Activated naive CD8-positive, alpha-beta T cell treated with anti-CD3 and anti-CD28 coated beads, Interleukin-2, amount 50 U/mL, for 16 hours (primary cell): ENCODE data around the gene NXT1.
"Not testable (repeated sequence)": the region's sequence is repeated elsewhere in the genome, so short reads cannot be mapped to it uniquely, and the experiment has no call there.

Experiments
- DNase-seq: peaks from one replicate; pipeline ENCODE4 v3.0.0-alpha.2; 2020; ENCODE audit warnings: low read depth, low spot score

The NXT1 gene

DNA sequence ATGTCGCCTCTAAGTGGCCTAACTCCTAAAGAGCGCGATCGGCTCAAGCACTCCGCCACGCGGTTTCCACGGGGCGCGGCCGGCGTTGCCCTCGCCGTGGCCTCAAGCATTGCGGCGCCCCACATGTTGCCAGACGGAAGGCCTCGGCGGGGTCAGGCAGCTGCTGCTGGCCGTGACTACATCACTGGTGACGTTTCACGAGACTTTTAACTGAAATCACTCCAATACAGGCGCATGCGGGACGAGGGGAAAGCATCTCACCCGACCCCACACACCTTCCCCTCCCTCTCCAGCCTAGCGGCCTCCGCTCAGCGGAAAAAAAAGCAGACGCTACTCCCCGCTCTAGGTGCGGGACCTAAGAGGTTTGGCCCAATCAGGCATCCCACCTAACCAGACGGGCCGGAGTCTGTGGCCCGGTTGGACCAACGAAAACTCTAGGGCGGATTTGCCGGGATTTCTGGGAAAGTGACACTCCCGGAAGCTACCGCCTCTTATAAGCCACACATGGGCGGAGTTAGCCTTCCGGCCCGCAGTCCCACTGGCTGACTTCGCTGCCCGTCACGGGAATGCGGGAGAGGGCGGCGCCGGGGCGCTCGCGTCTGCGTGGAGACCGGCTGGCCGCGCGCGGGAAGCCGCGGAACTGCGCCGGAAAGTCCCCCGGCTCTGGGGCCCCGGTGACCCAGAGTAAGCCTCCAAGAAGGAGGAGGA, at the start of gene NXT1:
Gene NXT1 (plus strand): TSS at position 596 of the 708 bp plus-strand sequence. CDS start 3,251 bp downstream, outside the sequence.
- peak; percentile 91 for DNase-seq

DNA sequence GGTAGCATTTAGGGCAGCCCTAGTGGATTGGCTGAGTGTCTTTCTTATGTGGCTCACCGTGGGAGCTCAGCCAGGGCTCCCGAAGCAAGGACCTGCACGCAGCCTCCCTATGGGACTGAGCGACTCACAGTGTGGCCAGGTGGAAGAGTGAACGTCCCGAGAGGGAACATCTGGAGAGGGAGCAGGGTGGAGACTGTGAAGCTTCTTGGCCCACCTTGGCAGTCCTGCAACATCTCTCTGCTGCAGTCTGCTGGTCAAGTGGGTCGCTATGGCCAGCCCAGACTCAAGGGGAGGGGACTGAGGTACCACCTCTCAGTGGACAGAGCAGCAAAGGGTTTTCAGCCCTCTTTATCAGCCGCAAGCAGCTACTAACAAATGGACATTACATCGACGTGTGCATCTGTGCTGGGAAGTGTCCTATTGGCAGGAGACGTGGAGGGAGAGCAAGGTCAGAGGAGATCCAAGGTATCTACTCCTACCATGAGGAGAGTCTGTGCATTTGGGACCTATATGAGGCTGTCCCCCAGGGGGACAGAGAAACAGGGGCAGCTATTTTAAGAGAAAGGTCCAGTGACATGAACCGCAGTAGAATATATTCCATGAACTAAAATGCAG, 49.0 kb upstream of the NXT1 start:
- no peak for DNase-seq

DNA sequence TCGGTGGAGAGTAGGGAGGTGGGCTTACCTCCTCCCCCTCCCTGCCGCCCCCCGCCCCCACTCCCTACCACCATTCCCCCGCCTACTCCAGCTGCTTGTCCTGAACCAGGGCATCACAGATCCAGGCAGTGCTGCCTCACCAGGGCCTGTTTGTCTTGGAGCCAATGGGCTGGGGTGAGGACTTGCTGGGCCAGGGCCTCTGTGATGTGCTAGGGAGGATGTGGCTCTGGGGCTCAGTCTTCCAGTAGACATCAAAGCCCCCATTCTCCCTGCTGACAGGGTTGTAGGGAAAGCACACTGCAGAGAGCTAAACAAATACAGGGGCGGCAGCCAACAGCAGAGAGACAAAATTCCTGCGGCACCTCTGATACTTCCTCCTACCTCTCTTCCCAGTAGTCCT, 48.2 kb upstream of the NXT1 start:
- DNase-seq, result no peak

- DNase-seq, result no peak
These were observed 47.8 kb upstream of the NXT1 start for GRCh38 chr20:23302801-23303200.

GRCh38 chr20:23303325-23304102, 47.1 kb upstream of the NXT1 start:
- no peak for DNase-seq

GRCh38 chr20:23304616-23305015, 46.0 kb upstream of the NXT1 start:
- DNase-seq, result no peak

DNA sequence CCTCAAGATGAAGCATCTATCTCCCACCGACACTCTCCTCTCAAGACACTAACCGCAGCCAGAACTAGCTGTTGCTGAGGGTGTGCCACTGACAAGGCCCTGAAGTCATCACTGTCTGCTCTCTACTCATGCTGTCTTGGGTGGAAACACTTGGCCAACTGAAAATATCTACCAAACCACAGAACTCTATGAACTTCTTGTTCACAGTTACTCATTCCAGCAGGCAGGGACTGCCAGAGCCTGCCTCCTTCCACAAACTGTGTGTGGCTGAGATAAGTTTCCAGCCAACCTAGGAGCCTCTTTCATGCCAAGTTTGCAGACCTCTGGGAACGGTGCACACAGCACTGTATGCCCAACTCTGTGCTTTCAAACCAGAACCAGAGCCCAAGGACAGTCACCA, 45.5 kb upstream of the NXT1 start:
- no peak for DNase-seq

DNA sequence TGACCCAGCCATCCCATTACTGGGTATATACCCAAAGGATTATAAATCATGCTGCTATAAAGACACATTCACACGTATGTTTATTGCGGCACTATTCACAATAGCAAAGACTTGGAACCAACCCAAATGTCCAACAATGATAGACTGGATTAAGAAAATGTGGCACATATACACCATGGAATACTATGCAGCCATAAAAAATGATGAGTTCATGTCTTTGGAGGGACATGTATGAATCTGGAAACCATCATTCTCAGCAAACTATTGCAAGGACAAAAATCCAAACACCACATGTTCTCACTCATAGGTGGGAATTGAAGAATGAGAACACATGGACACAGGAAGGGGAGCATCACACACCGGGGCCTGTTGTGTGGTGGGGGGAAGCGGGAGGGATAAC, 43.2 kb upstream of the NXT1 start:
- DNase-seq, result not testable (repeated sequence)

DNA sequence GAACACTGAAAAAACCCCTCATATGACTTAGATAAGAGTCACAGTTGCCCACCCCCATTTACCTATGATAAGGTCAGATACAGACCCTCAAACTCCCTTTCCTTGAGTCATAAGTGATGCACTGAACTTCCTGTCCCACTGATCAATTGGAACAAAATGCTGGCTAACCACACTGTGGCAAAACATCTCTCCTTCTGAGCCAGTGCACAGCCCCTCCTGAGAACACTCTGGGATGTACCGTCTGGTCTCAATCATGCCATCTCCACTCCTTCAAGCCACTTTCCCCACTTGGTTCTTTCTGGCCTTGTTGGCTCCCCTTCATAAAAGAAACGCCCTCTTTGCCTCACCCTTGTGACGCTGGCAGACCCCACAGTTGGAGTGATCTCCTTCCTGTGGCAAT, 42.6 kb upstream of the NXT1 start:
- no peak for DNase-seq

DNA sequence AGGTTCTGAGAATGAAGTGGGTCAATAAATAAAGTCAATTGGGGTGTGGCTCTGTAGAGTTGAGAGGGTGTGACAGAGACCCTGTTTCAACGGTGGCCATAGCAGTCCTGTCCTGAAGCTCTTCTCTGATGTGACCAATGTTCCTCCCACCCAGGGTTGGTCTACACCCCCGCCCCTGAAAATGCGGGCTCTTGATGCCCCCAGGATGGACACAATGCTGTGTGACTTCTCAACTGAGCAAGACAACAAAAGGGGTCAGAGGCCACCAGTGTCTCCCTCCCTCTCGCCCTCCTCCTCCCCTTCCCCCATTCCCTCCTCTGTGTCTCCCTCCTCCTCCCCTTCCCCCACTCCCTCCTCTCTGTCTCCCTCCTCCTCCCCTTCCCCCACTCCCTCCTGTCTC, 41.7 kb upstream of the NXT1 start:
- no peak for DNase-seq

GRCh38 chr20:23309781-23310180, 40.8 kb upstream of the NXT1 start:
- no peak for DNase-seq

- DNase-seq, result no peak
These were observed 38.6 kb upstream of the NXT1 start for GRCh38 chr20:23311947-23312506.

- no peak for DNase-seq
These were observed 37.3 kb upstream of the NXT1 start for GRCh38 chr20:23313271-23313670.

DNA sequence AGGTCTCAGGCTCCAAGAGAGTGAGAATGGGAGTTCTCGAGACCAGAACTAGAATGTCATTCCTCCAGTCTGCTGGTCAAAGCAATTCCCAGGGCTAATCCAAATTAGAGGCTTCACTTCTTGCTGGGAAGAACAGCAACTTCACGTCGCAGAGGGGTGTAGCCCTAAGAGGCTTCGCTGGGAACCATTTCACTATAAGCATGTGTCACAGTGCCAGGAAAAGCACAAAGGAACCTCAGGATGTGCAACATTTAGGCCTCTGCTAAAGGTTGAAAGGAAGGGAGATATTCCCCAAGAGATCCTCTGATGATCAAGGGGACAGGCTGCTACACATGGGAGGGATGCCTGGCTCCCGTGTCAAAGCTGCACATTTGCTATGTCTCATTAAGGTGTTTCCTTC, 35.9 kb upstream of the NXT1 start:
- no peak for DNase-seq

DNA sequence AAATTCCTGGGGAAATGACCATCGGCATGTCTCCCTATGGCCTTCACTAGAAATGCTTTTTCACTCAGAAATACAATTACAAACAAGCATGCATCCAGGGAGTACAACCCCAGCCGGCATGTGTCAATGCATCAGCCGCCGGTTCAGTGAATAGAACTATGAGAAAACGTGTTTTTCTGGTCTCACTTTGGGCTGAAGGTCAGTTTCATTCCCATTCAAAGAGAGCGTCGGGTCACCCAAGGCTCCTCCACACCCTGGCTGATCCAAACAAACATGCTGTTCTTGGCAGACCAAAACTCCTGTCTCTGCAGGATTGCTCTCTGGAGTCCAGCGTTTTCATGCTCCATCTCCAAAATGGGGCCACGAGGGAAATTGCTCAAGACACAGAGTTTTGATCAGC, 35.5 kb upstream of the NXT1 start:
- DNase-seq, result no peak

GRCh38 chr20:23316626-23317025, 34.0 kb upstream of the NXT1 start:
- DNase-seq, result no peak

DNA sequence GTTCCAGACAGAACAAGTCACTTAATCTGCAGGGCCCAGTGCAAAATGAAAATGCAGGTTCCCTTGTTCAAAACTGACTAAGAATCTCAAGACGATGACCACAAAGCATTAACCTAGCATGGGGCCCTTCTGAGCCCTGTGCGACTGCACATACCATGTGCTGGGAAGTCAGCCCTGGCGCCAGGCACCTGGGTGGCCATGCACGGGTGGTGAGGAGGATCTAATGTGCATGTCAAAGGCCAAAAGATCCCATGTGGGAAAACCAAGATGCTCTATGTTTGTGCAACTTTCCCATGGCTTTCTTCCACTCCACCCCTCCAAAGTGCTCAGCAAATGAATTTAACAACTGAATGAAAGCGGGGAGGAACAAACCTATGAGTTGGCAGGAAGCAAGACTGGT, 33.5 kb upstream of the NXT1 start:
- no peak for DNase-seq

GRCh38 chr20:23318347-23318746, 32.2 kb upstream of the NXT1 start:
- DNase-seq, result no peak

DNA sequence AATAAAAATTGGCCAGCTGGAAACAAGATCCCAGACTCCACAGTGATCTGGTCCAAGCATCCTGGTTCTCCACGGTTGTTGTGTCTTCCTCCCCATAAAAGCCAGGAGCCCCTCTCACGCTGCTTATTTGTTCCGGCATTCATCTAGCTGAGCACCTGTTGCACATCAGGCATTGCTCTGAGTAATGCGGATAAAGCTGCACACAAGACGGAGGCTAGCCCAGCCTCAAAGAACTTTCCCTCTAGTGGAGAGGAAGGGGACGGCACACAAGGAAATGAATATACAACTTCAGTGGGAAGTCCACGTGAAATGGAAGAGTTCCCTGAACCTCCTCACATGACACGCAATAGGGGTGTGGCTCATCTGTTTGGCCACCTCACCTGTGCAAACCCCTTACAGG, 30.3 kb upstream of the NXT1 start:
- no peak for DNase-seq

DNA sequence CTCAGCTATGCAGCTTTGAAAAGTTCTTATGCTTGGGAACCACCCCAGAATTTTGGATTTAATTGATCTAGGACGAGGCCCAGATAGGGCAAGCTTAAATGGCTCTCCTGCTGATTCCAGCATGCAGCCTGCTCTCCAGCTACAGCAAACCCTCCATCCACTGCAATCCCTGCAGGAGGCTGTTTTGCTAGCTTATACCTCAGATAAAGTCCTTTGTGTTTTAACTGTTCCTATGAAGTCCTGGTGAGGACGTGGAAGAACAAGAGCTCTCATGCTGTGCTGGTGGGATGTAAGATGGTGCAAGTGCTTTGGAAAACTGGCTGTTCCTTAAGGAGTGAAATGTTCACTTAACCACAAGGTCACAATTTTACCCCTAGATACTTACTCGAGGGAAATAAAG, 25.5 kb upstream of the NXT1 start:
- no peak for DNase-seq

GRCh38 chr20:23326774-23327173, 23.8 kb upstream of the NXT1 start:
- DNase-seq, result no peak

GRCh38 chr20:23327617-23328333, 22.8 kb upstream of the NXT1 start:
- DNase-seq, result no peak
